RPMI7951 (cell line): Measurements from ENCODE around the gene MUL1. TPM values are rescaled to one million over a fixed set of nuclear protein-coding genes. Genes with fewer than 3 reads are reported as not detected.
"Not testable (repeated sequence)": the region's sequence is repeated elsewhere in the genome, so short reads cannot be mapped to it uniquely, and the experiment has no call there.

Experiments
- DNase-seq: peaks from one replicate; pipeline ENCODE4 v3.0.0-alpha.2; 2012; ENCODE audit warnings: low read depth
- total RNA-seq: library from RNA; depleted of rRNA; stranded (reverse); fragments of >200 nt; shearing (Covaris generic); gene quantifications from 2 replicates; pipeline ENCODE4 v1.2.3, GENCODE V29; 2014

MUL1 gene
- total RNA-seq, 1 experiment from 2014 or later = 22.1 TPM

DNA sequence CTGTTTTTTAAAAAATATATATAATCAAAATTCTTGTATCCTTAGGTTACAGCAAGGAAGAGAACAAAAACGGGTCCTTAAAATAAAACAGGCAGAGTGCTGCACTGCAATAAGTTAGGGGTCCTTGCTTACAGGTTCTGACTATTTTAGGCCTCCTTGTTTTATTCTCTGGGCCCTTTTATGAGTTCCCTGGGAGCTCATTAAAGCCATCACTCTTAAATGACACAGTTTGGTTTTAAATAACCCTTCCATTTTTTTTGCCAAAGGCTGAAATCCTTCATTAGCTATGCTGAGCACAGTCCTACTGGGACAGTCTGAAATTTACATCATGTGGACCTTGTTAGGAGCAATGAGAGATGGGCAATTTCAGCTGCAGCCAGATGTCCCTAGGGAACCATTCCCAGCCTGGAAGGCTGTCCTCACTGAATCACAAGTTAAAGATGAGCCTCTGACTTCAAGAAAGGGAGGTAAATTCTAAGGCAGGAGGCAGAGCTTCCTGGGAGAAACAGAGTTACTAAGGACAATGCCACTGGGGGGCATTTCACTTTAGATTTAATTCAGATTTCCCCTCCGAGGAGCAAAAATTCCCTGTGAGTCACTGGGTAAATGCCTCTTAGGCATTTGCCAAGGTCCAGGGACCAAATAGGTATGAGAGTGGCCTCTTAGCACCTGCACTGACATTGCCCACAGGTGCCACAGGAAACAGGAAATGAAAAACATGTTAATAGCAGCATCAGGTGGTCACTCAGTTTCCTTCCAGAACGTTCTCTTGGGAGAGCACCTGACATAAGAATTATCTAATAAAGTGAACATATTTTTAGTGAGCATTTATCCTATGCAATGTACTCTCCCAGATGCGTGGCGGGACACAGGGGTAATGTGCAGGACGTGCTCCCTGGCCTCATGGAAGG is 3.8 kb upstream of the MUL1 start:
- no peak for DNase-seq

DNA sequence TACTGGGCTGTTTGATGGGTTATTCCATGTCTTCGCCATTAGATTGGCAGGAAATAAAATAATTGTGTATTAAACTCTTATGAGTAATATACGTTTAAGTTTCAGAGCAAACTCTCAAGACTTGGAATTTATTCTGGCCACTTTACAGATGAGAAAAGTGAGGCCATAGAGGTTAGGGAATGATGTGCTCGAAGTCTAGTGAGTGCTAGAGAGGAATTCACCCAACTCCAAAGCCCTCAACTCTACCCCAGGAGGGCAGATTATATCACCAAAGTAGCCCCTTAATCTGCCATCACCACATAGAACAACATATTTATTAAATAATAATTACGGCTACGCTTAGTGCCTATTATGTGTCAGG is 440 bp upstream of the MUL1 start:
- no peak for DNase-seq

DNA sequence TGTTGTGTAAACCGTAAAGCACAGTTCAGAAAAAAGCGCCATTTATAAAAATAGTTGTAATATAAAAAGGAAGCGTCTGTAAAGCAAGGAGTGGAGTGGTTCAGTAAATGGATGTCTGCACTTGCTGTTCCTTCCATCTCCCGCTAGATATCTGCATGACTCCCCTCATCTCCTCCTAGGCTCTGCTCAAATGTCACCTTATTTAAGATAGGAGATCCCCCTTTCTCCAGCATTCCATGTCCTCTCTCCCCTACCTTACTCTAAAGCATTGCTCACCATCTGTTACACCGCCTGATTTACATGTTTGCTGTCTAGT is 745 bp downstream of the MUL1 start:
- DNase-seq = no peak

DNA sequence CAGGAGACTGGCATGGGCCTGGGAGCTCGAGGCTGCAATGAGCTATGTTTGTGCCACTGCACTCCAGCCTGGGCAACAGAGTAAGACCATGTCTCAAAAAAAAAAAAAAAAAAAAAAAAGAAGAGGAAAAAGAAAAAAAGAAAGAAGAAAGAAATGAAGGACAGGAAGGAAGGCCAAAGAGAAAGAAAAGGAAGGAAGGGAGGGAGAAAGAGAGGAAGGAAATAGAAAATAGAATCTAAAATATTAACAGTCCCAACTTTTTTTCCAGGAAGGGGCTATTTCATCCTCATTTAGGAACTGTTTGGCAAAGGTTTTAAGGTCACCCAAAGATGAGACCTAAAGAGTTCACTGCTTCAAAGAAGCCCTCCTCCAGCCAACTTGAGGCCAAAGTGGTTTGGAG is 2.5 kb downstream of the MUL1 start:
- no peak for DNase-seq

DNA sequence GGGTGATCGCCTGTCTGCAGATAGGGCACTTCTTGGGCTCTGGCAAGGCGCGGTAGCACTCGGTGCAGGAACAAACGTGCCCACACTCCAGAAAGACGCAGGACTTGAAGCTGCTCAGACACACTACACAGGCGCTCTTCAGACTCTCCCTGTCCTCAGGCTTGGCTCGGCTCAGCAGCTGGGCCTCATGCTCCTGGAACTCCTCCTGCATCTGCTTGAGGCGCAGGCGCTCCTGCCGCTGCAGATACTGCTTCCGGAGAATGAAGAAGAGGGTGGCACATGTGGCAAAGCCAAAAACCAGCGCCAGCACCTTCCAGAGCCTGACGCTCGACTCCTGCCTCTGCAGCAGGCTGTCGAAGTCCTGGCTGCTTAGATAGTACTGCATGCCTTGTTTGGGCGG is 7.2 kb downstream of the MUL1 start:
- DNase-seq = no peak

DNA sequence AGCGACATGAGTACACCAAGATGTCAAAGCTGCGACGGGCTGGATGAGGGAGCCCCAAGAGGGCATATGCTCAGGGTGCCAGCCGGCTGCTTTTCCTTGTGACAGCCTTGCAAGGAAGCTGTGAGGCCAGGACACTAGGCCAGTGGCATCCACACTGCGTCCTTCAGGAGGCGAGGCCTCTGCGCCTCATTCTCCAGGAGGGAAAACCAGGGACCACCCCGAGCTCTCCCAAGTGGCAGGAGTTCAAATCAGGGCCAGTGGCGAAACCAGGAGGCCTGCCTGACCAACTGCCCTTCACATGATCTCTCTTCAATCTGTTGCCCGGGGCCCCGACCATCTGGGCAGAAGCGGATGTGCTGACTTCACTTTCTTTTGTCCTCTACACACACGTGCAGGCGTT is 8.2 kb downstream of the MUL1 start:
- no peak for DNase-seq

DNA sequence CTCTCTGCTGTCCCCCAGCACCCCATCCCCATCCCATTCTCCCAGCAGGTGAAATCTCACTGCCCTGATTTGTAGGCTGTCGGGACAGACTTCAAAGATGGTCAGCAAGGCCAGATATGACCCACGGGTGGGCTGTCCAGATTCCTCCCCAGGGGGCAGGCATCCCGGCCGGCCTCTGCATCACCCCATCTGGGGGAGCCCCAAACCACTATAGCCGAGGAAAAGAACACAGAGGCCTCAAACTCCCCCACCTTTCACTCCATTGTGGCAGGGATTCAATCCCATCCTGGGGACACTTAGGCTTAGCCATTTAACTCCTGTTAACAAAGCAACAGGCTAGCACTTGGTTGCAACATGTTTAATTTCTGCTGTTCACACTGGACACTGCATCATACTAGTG is 8.8 kb downstream of the MUL1 start:
- no peak for DNase-seq

DNA sequence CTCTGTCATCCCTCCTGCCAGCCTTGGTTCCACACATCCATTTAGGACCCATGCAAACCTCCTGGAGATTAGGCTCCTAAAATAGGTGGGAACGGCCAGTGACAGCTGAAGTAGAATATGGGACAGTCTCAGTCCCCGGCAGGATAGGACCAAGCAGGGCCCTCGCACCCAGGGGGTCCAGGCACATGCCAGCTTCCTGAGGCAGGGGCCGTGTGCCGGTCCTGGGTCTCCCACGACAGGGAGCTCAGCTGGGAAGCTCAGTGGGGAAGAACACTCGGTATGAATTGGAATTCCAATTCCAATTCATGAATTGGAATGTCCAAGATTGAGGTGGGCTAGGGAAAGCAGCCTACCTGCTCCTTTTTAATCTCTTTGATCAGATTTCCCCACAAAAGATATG is 9.8 kb downstream of the MUL1 start:
- DNase-seq = no peak

DNA sequence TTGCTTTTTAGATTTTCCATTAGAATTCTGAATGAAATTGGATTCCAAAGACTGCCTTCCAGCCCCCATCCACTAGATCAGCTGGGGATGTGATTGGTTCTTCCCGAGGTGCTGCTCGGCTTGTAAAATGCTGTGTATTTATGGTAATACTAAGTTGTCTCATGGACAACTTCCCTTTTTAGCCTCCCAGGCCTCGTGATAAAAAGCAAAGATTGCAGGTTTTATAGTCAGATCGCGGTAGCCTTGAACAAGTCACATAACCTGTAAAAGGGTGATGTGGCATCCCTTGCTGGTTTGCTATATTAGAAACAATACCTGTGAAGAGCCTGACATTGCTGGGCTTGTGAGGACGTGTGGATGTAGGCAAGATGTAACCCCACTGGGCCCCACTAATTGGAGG is 10.4 kb downstream of the MUL1 start:
- no peak for DNase-seq

DNA sequence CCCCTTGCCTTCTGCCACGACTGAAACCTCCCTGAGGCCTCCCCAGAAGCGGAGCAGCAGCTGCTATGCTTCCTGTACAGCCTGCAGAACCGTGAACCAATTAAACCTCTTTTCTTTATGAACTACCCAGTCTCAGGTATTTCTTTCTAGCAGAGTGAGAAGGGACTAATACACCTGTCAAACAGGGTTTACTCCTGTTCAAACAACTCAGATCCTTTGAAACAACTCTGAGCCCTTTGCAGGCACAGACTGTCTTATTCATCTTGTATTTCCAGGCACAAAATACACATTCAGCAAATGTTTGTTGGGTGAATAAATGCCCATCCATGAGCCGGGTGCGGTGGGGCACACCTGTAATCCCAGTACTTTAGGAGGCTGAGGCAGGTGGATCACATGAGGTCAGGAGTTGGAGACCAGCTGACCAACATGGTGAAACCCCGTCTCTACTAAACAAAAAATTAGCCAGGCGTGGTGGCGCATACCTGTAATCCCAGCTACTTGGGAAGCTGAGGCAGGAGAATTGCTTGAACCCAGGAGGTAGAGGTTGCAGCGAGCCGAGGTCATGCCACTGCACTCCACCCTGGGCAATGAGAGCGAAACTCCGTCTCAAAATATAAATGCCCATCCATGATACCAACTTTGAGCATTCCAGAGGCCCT is 11.1 kb downstream of the MUL1 start:
- not testable (repeated sequence) for DNase-seq

DNA sequence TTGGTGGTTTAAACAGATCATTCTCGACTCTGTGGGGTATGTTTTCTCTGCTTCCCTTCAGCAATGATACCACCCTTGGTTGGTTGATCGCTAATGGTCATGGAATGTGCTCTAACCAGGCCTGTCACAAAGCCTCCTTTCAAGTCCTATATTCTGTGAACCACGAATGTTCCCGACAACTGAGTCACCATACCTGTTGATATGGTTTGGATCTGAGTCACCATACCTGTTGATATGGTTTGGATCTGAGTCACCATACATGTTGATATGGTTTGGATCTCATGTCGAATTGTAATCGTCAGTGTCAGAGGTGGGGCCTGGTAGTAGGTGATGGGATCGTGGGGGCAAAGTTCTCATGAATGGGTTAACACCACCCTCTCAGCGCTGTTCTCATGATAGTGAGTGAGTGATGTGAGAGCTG is 11.7 kb downstream of the MUL1 start:
- DNase-seq = peak; percentile 81

DNA sequence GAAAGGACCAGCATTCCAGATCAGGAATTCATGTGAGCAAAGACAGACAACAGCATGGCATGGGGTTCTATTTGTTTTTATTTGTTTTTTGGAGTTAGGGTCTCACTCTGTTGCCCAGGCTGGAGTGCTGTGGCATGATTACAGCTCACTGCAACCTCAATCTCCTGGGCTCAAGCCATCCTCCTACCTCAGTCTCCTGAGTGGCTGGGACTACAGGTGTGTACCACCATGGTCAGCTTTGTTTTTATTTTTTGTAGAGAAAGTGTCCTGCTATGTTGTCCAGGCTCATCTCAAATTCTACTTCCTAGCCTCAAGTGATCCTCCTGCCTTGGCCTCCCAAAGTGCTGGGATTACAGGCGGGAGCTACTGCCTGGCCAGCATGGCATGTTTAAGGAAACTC is 12.3 kb downstream of the MUL1 start:
- no peak for DNase-seq

DNA sequence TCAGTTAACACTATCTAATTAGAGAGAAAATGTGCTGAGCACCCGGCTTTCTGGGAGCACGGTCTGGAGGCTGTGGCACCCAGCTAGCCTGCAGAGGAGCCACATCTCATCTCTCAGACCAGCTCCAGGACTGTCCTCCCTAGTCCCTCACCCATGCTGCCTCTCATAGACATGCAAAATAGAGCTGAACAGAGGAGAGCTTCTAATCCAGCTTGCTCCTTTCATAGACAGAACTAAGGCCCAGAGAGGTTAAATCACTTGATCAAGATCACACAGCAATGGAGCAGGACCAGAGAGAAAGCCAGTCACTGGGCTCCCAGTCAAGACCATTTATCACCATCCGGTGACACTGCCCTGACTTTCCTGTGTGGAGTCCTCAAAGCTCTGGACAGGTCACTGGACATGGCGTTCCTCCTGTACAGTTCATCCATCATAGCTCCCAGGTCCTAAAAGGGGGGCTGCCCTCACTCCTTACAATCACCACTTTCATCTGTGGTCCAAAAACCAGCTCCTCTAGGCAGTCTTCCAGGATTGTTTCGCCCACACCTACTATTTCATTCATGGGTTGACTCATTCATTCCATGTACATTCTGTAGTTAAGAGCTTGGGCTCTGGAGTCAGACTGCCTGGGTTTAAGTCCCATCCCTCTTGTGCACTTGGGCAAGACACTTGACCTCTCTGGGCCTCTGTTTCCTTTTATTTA is 13.2 kb downstream of the MUL1 start:
- peak; percentile 86 for DNase-seq

DNA sequence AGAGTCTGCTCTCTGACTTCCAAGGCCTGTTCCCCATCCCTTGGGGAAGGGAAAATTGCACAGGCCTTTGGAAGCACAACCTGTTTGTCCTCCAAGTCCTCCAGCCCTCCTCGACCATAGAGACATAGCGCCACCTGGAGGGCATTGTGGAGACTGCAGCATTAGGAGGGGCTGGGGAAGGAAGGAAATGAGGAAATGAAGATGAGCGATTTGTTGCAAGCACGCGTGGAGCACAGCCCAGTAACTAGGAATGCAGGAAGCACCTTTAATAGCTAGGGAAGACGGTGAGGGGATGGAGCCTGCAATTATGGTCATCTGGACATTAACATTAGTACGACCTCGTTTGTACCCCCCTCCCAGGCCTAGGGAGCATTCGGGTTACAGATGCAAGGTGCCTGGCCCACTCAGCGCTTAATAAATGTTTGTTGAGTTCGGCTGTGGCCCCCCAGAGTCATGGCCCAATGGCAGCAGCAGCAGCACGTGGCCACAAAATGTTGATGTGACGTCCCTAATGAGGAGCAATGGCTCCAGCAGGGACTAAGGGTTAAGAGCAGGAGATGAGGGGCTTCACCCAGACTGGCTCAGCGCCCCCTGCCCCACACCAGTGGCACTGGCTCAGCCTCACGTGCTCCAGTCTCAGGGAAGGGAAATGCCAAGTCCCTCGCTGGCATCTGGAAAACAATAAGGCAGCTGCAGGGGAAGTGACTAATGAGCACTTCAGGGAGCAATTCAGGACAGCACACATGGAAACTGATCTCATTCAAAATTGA is 13.9 kb downstream of the MUL1 start:
- peak; percentile 85 for DNase-seq

DNA sequence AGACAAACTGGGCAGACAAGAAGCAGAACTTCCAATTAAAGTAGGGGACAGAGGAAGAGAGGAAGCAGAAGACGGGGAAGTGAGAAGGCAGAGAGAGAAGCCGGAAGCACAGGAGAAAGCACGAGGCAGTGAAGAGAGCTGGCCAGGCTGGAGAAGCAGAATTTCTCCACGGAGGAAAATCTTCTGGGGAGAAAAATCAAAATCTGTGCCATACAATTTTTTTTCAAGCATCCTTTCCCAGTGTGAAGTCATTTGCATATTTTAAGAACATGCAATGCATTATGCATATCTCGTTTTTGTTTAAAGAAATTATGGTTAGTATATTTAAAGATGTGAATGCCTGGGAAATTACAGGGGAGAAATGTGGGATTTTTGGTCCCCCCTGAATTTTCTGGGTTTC is 14.6 kb downstream of the MUL1 start:
- DNase-seq = no peak

DNA sequence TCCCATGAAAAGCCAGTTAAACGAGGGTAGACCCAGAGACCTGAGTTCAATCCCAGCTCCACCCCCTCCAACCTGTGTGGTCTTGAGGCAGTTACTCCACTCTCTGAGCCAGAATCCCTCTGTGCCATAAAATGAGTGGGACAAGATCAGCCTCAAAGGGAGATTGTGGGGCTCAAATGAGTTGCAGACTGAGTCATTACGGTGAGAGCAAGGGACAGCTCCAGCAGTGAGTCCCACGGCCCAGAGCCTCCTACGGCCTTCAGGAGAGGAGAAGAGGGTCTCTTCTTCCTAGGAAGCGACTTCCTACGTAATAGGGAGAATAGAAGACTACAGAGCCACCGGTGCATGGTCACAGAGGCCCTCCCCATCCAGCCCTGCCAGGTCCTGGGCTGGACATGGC is 15.2 kb downstream of the MUL1 start:
- no peak for DNase-seq

DNA sequence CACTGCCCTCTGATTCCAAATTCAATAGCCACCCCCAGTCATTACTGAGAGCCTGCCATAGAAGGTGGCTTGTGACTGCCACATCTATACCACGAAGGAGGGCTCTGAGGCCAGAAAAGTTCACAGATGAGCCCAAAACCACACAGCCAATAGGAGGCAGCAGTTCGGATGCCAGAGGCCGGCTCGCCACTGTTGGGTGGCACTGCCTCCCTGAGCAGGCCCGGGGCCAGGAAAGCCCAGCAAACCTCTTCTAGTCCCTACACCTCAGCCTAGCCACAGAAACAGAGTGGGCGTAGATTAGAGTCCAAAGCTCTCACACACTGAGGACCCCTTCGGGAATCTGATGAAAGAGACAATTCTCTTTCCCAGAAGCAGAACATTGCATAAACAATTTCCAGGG is 16.1 kb downstream of the MUL1 start:
- DNase-seq = no peak

DNA sequence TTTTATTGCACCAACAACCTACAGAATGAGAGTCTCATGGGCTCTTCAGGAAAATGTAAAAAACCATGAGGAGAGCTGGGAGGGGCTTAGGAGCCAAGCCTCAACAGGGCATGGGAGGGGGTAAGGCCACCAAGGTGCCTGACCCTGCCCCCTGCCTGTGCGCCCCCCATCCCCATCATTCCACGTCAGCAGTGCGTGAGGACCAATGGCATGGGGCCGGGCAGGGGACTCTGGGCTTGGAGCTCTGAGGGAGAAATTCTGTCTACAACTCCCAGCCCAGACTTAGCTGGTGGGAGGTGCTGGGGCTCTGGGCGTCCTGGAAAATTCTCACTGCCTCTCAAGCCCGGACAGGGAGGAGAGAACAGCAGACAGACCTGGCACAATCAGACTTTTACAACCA is 16.8 kb downstream of the MUL1 start:
- DNase-seq = no peak

DNA sequence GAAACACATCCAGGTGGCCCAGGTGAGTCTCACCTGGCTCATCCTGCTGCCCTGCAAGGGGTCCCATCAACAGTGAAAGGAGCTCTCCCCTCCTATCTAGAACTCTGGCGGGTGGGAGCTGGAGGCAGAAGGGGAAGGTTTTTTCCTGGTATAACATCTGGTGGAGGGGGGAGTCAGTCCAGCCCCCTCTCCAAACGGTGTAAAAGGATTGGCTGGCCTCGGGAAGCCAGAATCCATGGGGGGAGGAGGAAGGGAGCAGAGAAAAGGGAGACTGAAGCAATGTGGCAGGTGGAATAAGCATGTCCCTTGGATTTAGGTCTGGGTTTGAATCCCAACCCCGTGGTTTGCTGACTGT is 20.7 kb downstream of the MUL1 start:
- no peak for DNase-seq

DNA sequence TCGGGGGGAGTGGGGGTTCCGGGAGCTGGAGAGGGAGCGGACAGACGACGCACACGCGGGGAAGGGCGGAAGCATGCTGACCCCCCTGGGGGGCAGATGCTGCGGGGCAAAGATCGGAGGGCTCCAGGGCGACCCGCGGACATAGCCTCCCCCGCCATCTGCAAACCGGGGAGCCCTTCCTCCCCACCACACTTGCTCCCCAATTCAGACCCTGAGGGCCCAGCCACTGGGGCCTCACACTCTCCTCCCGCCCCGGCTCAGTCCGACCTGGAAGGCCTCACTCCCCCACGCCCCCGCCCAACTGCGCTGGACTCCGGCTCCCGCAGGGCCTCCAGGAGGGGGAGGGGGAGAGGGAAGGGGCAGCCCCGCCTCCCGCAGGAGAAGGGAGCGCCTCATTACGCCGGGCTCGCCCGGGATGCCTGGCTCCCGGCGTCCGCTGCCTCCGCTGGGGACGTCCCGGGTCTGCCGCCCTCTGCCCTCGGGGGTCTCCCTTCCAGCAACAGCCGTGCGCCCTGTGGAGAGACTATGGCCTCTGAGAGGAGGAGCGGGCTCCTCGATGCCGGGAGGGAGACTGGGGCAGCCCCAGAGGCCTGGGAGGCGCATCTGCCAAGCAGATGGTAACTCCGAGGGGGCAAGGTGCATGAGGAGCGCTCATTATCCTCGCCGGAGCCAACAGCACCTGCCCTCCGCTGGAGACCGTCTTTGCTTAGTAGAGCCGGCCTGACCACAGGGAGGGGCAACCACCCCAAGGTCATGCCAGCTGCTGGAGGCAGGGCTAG is 21.3 kb downstream of the MUL1 start:
- peak; percentile 56 for DNase-seq
